WTC11 (cell line): ENCODE data around the gene FRMD8. TPM values are rescaled to one million over a fixed set of nuclear protein-coding genes. Genes with fewer than 3 reads are reported as not detected.

Experiments
- ATAC-seq: fragments of 200-7000 bp; cut with Tn5 transposase; 2 replicates; pipeline ENCODE4 v1.10.0; 2021; ENCODE audit warnings: mild to moderate bottlenecking, moderate library complexity
- CTCF ChIA-PET: fragments of 300-600 bp; sonication (Branson Sonifier 250); formaldehyde crosslinking; loops from one replicate; lab custom pipeline; 2021; ENCODE audit warnings: antibody characterized with exemption; lab: Charles Lee
- POLR2A ChIA-PET: fragments of 350-600 bp; sonication (Branson Sonifier 250); formaldehyde crosslinking; loops from one replicate; lab custom pipeline; 2021; ENCODE audit warnings: antibody characterized with exemption; lab: Charles Lee
- DNase-seq: peaks from one replicate; pipeline ENCODE4 v3.0.0; 2021; ENCODE audit warnings: low spot score
- H3K27ac Mint-ChIP-seq: 2 replicates; pipeline ENCODE4 v1.8.0; 2021; ENCODE audit warnings: mixed read lengths
- H3K27me3 Mint-ChIP-seq: 2 replicates; pipeline ENCODE4 v1.8.0; 2021; ENCODE audit warnings: low read depth, mild to moderate bottlenecking, moderate library complexity, mixed read lengths
- H3K36me3 Mint-ChIP-seq: 2 replicates; pipeline ENCODE4 v1.8.0; 2021; ENCODE audit warnings: mixed read lengths
- H3K4me1 Mint-ChIP-seq: 2 replicates; pipeline ENCODE4 v1.8.0; 2022; ENCODE audit warnings: mixed read lengths
- H3K4me3 Mint-ChIP-seq: 2 replicates; pipeline ENCODE4 v1.8.0; 2021; ENCODE audit warnings: mild to moderate bottlenecking, moderate library complexity, mixed read lengths
- H3K9me3 Mint-ChIP-seq: 2 replicates; pipeline ENCODE4 v1.8.0; 2021; ENCODE audit warnings: mixed read lengths
- AFF4 ChIP-seq: sonication (generic); formaldehyde crosslinking; IDR thresholded peaks from 2 replicates; pipeline ENCODE4 v1.8.1; 2023; ENCODE audit warnings: mild to moderate bottlenecking, missing genetic modification reagents, borderline replicate concordance
- CDX4 ChIP-seq: fragments of 250-450 bp; sonication (Bioruptor Pico); IDR thresholded peaks from 2 replicates; pipeline ENCODE4 v1.9.0; 2021; ENCODE audit warnings: moderate library complexity, mild to moderate bottlenecking, inconsistent platforms, borderline replicate concordance
- E2F4 ChIP-seq: sonication (generic); formaldehyde crosslinking; IDR thresholded peaks from 2 replicates; pipeline ENCODE4 v1.8.1; 2022; ENCODE audit warnings: low read depth, mild to moderate bottlenecking, moderate library complexity, missing genetic modification reagents, borderline replicate concordance
- E2F5 ChIP-seq: sonication (generic); formaldehyde crosslinking; IDR thresholded peaks from 2 replicates; pipeline ENCODE4 v1.8.1; 2022; ENCODE audit warnings: mild to moderate bottlenecking, moderate library complexity, missing genetic modification reagents
- MAX ChIP-seq: sonication (generic); formaldehyde crosslinking; IDR thresholded peaks from 2 replicates; pipeline ENCODE4 v1.8.0; 2022; ENCODE audit warnings: mild to moderate bottlenecking, missing genetic modification reagents
- MYBL2 ChIP-seq: sonication (generic); formaldehyde crosslinking; IDR thresholded peaks from 2 replicates; pipeline ENCODE4 v1.8.1; 2023; ENCODE audit warnings: mild to moderate bottlenecking, moderate library complexity, missing genetic modification reagents
- NR1H2 ChIP-seq: sonication (generic); formaldehyde crosslinking; IDR thresholded peaks from 2 replicates; pipeline ENCODE4 v1.9.0; 2021; ENCODE audit warnings: mild to moderate bottlenecking, moderate library complexity, missing genetic modification reagents
- PRDM15 ChIP-seq: sonication (generic); formaldehyde crosslinking; IDR thresholded peaks from 2 replicates; pipeline ENCODE4 v1.8.0; 2022; ENCODE audit warnings: missing genetic modification reagents
- STAT6 ChIP-seq: sonication (generic); formaldehyde crosslinking; conservative IDR thresholded peaks from 2 replicates; pipeline ENCODE4 v1.8.1; 2023; ENCODE audit warnings: mild to moderate bottlenecking, low read depth, missing genetic modification reagents, moderate library complexity
- ZMAT4 ChIP-seq: fragments of 250-450 bp; sonication (Bioruptor Pico); IDR thresholded peaks from 2 replicates; pipeline ENCODE4 v1.9.0; 2021; ENCODE audit warnings: mild to moderate bottlenecking
- ZNF232 ChIP-seq: sonication (generic); formaldehyde crosslinking; IDR thresholded peaks from 2 replicates; pipeline ENCODE4 v1.8.0; 2022; ENCODE audit warnings: mild to moderate bottlenecking, missing genetic modification reagents
- ZNF281 ChIP-seq: sonication (generic); formaldehyde crosslinking; IDR thresholded peaks from 2 replicates; pipeline ENCODE4 v1.8.0; 2023; ENCODE audit warnings: mild to moderate bottlenecking, missing genetic modification reagents
- ZNF317 ChIP-seq: sonication (generic); formaldehyde crosslinking; IDR thresholded peaks from 2 replicates; pipeline ENCODE4 v1.8.1; 2023; ENCODE audit warnings: low read depth, mild to moderate bottlenecking, moderate library complexity, missing genetic modification reagents, borderline replicate concordance
- ZNF425 ChIP-seq: fragments of 250-450 bp; sonication (Bioruptor Pico); conservative IDR thresholded peaks from 2 replicates; pipeline ENCODE4 v1.9.0; 2021; ENCODE audit warnings: mild to moderate bottlenecking
- ZNF671 ChIP-seq: fragments of 250-450 bp; sonication (Bioruptor Pico); IDR thresholded peaks from 2 replicates; pipeline ENCODE4 v1.8.0; 2021; ENCODE audit warnings: mild to moderate bottlenecking
- total RNA-seq: library from RNA; stranded (reverse); gene quantifications from 3 replicates; pipeline ENCODE4 v1.2.3, GENCODE V29; 2021

FRMD8 gene
- total RNA-seq, 1 experiment from 2014 or later, result 23.7 TPM

GRCh38 chr11:65435411-65435931, 49.0 kb downstream of the FRMD8 start (continued):
- TF ChIP-seq ZNF281 (CRISPR knock-in tag) (no peak), ZNF671 (no peak), MYBL2 (CRISPR knock-in tag) (no peak), ZNF232 (CRISPR knock-in tag) (no peak), CDX4 (no peak), ZNF317 (CRISPR knock-in tag) (no peak)
- TF ChIP-seq, all 79 proteins: peak for 0

GRCh38 chr11:65435981-65436411, 49.6 kb downstream of the FRMD8 start:
- H3K4me1 Mint-ChIP-seq, result peaks cover 3% of the 10 kb centered on the region
- ChIA-PET CTCF (interaction anchor here (1.4 to 1.9 kb wide), 3 partner anchors 20 to 43 kb away, joined by 3 to 6 read pairs (median 5); no protein-coding TSS in a partner anchor), POLR2A (interaction anchor here (1.0 kb wide), 1 partner anchor 13 kb away, joined by 4 read pairs; the partner anchor contains the start of gene NEAT1)
- no peak for TF ChIP-seq PRDM15 (CRISPR knock-in tag)
- no peak for TF ChIP-seq E2F4 (CRISPR knock-in tag)
- TF ChIP-seq STAT6, result no peak
- no peak for TF ChIP-seq NR1H2 (CRISPR knock-in tag)
- no peak for TF ChIP-seq MAX (CRISPR knock-in tag)
- TF ChIP-seq E2F5, result no peak
- no peak for TF ChIP-seq ZNF232 (CRISPR knock-in tag)
- TF ChIP-seq ZNF425, result no peak
- TF ChIP-seq AFF4, result no peak
- TF ChIP-seq ZMAT4 (CRISPR knock-in tag), result no peak

More at GRCh38 chr11:65435981-65436411, 49.6 kb downstream of the FRMD8 start:
- no peak for ATAC-seq
- Mint-ChIP-seq H3K4me3 (no peak overlapping the region), H3K27me3 (no peaks in the 10 kb centered on the region), H3K27ac (no peak overlapping the region), H3K9me3 (no peaks in the 10 kb centered on the region), H3K36me3 (no peaks in the 10 kb centered on the region)
- no peak for DNase-seq
